ENCODE results near the gene PLA2G3. TPM values are rescaled to one million over a fixed set of nuclear protein-coding genes. Genes with fewer than 3 reads are reported as not detected.

Gene PLA2G3
- total and polyA plus RNA-seq, 12 donors: 0.01 TPM; not detected in 11

GRCh38 chr22:31136155-31136554, 4.2 kb downstream of the PLA2G3 start:
- peaks cover 0 to 5% (median 0%) of the 10 kb centered on the region in 9 donors for H3K36me3 ChIP-seq
- H3K27me3 ChIP-seq: peaks cover 0 to 19% (median 5%) of the 10 kb centered on the region in 7 donors
- TF ChIP-seq CTCF (IDR thresholded peaks at IDR 0.05): no peak
- no peak overlapping the region for H3K4me3 ChIP-seq
- WGBS, 2 donors: 84 to 88% methylated on average over 9 of the region's 9 CpGs
- H3K27ac ChIP-seq: no peak overlapping the region
- ATAC-seq (no peak), DNase-seq (no peak)
- H3K9me3 ChIP-seq: no peaks in the 10 kb centered on the region
- H3K4me1 ChIP-seq: no peaks in the 10 kb centered on the region
- intact Hi-C loops (cut with DNase I): no loop called here

- Histone ChIP-seq H3K27ac (no peak overlapping the region), H3K4me1 (peaks cover 0 to 4% (median 0%) of the 10 kb centered on the region in 9 donors), H3K36me3 (peaks cover 0 to 8% (median 0%) of the 10 kb centered on the region in 9 donors), H3K9me3 (no peaks in the 10 kb centered on the region), H3K4me3 (no peak overlapping the region), H3K27me3 (peaks cover 0 to 19% (median 5%) of the 10 kb centered on the region in 7 donors)
- DNase-seq: no peak
- intact Hi-C loops (cut with DNase I): no loop called here
- ATAC-seq: no peak
- no peak for TF ChIP-seq CTCF (IDR thresholded peaks at IDR 0.05)
- WGBS, 2 donors: 89 to 91% methylated on average over 6 of the region's 6 CpGs
Observed at GRCh38 chr22:31135706-31136105, 4.6 kb downstream of the PLA2G3 start.

DNA sequence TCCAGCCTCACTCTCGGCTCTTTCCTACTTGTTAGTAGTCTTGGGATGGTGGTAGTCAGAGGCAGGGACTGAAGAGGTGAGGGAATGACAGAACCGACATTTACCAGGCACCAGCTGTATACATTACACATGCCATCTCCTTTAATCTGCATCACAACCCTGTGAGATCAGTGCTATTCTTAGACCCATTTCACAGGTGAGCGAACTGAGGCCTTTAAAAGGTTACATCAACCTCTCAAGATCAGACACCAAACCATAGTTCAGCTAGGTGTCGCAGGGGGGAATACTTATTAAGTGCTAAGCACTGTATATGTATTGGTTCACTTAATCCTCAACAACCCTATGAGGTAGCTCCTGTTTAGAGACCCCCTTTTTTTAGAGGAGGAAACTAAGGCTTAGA, 5.6 kb downstream of the PLA2G3 start:
- H3K27me3 ChIP-seq: peaks cover 0 to 19% (median 0%) of the 10 kb centered on the region in 7 donors
- WGBS, 2 donors: 89 to 93% methylated on average over 4 of the region's 4 CpGs
- no peaks in the 10 kb centered on the region for H3K9me3 ChIP-seq
- peaks cover 0 to 7% (median 0%) of the 10 kb centered on the region in 9 donors for H3K4me1 ChIP-seq
- H3K36me3 ChIP-seq: peaks cover 0 to 12% (median 0%) of the 10 kb centered on the region in 9 donors
- ATAC-seq (no peak), DNase-seq (no peak)
- intact Hi-C loops (cut with DNase I): no loop called here
- no peak overlapping the region for H3K27ac ChIP-seq
- TF ChIP-seq CTCF (IDR thresholded peaks at IDR 0.05): no peak
- no peak overlapping the region for H3K4me3 ChIP-seq

DNA sequence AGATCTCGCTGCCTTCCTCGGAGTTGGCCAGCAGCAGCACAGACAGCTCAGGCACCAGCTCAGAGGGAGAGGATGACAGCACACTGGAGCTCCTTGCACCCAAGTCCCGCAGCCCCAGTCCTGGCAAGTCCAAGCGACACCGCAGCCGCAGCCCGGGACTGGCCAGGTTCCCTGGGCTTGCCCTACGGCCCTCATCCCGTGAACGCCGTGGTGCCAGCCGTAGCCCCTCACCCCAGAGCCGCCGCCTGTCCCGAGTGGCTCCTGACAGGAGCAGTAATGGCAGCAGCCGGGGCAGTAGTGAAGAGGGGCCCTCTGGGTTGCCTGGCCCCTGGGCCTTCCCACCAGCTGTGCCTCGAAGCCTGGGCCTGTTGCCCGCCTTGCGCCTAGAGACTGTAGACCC, 6.4 kb downstream of the PLA2G3 start:
- Histone ChIP-seq H3K9me3 (no peaks in the 10 kb centered on the region), H3K4me1 (peaks cover 0 to 7% (median 0%) of the 10 kb centered on the region in 9 donors), H3K27ac (no peak overlapping the region), H3K36me3 (peaks cover 0 to 15% (median 0%) of the 10 kb centered on the region in 9 donors), H3K27me3 (peaks cover 0 to 11% (median 0%) of the 10 kb centered on the region in 7 donors), H3K4me3 (no peak overlapping the region)
- DNase-seq (no peak), ATAC-seq (peak in 1 of 8 donors; percentile 23)
- no peak for TF ChIP-seq CTCF (IDR thresholded peaks at IDR 0.05)
- intact Hi-C loops (cut with DNase I): no loop called here
- 94 to 96% methylated on average over 19 of the region's 19 CpGs for WGBS, 2 donors
